Measurements from ENCODE around the gene LCE1B.

The LCE1B gene

DNA sequence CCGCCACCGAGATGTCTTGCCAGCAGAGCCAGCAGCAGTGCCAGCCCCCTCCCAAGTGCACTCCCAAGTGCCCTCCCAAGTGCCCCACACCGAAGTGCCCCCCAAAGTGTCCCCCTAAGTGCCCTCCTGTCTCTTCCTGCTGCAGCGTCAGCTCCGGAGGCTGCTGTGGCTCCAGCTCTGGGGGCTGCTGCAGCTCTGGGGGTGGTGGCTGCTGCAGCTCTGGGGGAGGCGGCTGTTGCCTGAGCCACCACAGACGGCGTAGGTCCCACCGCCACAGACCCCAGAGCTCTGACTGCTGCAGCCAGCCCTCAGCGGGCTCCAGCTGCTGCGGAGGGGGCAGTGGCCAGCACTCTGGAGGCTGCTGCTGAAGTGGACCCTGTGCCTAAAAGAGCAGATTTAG is 35.4 kb upstream of the LCE1B start:
- H3K9me3 ChIP-seq (ENCODE audit: control insufficient read depth, insufficient read depth, low read depth, low read length), result no peaks in the 10 kb centered on the region
- H3K36me3 ChIP-seq (ENCODE audit: control insufficient read depth in 2 of 2, insufficient read depth in 1 of 2, low read length in 2 of 2), result no peaks in the 10 kb centered on the region
- H3K27ac ChIP-seq (ENCODE audit: extremely low read depth, low read depth, low read length), result no peak overlapping the region

DNA sequence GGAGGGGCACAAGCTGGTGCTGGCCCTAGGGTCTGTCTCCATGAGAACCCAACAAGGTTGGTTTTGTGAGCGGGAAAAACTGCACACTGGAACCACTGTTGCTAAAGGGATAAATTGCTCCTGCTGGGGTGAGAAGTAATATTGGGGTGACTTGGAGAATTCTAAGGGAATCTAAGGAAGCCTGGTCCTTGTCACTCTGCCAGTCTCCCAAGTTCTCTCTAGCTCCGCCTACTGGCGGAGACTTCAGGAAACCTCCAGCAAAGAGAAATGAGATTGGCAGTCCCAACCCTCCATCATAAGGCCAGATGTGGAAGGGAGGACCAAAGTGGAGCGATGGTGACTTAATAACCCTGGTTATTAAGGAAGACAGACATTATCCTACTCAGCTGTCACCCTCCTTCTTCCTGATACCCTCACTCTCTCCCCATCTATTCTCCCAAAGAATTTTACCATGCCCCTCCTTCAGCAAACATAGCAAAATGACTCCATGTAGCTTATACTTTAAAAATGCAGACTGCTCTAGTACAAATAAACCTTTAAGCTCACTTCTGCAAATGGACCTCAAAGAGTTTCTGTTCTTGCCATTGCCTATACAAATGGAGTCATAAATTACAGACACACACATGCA is 34.1 kb upstream of the LCE1B start:
- no peak overlapping the region for H3K27ac ChIP-seq (ENCODE audit: extremely low read depth, low read depth, low read length)
- H3K4me1 ChIP-seq (ENCODE audit: control insufficient read depth, insufficient read depth, low read length), result no peaks in the 10 kb centered on the region
- TF ChIP-seq ZNF843 (tag by site-specific recombination; IDR thresholded peaks at IDR 0.05), result no peak
- TF ChIP-seq SCRT2 (tag by site-specific recombination; IDR thresholded peaks at IDR 0.05), result no peak
- TF ChIP-seq, protein P1, sequence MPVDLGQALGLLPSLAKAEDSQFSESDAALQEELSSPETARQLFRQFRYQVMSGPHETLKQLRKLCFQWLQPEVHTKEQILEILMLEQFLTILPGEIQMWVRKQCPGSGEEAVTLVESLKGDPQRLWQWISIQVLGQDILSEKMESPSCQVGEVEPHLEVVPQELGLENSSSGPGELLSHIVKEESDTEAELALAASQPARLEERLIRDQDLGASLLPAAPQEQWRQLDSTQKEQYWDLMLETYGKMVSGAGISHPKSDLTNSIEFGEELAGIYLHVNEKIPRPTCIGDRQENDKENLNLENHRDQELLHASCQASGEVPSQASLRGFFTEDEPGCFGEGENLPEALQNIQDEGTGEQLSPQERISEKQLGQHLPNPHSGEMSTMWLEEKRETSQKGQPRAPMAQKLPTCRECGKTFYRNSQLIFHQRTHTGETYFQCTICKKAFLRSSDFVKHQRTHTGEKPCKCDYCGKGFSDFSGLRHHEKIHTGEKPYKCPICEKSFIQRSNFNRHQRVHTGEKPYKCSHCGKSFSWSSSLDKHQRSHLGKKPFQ (tag by site-specific recombination; IDR thresholded peaks at IDR 0.05), result no peak
- TF ChIP-seq, protein P2, sequence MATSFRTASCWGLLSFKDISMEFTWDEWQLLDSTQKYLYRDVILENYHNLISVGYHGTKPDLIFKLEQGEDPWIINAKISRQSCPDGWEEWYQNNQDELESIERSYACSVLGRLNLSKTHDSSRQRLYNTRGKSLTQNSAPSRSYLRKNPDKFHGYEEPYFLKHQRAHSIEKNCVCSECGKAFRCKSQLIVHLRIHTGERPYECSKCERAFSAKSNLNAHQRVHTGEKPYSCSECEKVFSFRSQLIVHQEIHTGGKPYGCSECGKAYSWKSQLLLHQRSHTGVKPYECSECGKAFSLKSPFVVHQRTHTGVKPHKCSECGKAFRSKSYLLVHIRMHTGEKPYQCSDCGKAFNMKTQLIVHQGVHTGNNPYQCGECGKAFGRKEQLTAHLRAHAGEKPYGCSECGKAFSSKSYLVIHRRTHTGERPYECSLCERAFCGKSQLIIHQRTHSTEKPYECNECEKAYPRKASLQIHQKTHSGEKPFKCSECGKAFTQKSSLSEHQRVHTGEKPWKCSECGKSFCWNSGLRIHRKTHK (tag by site-specific recombination; IDR thresholded peaks at IDR 0.05), result no peak
- TF ChIP-seq ZNF10 (tag by site-specific recombination; IDR thresholded peaks at IDR 0.05), result no peak
- no peak for TF ChIP-seq YY1 (tag by site-specific recombination; IDR thresholded peaks at IDR 0.05)
- no peak for TF ChIP-seq PRDM1 (tag by site-specific recombination; IDR thresholded peaks at IDR 0.05)
- TF ChIP-seq HOXD13 (CRISPR knock-in tag; IDR thresholded peaks at IDR 0.05; ENCODE audit: borderline replicate concordance), result no peak
- no peak for TF ChIP-seq ZNF394 (tag by site-specific recombination; IDR thresholded peaks at IDR 0.05; ENCODE audit: borderline replicate concordance)
- TF ChIP-seq ZEB2 (tag by site-specific recombination; IDR thresholded peaks at IDR 0.05), result no peak
- no peak for TF ChIP-seq ZNF16 (tag by site-specific recombination; IDR thresholded peaks at IDR 0.05; ENCODE audit: low read depth)
- TF ChIP-seq ZNF777 (tag by site-specific recombination; IDR thresholded peaks at IDR 0.05; ENCODE audit: borderline replicate concordance), result no peak
- H3K9me3 ChIP-seq (ENCODE audit: control insufficient read depth, insufficient read depth, low read depth, low read length), result no peaks in the 10 kb centered on the region
- no peaks in the 10 kb centered on the region for H3K36me3 ChIP-seq (ENCODE audit: control insufficient read depth in 2 of 2, insufficient read depth in 1 of 2, low read length in 2 of 2)
- ChIA-PET CTCF (interaction anchor here (0.5 to 2.5 kb wide), 8 partner anchors 9 to 837 kb away, joined by 3 to 21 read pairs (median 3); no protein-coding TSS in a partner anchor), POLR2A (no interaction called here)
- H3K4me3 ChIP-seq (ENCODE audit: low read depth, low read length), result no peak overlapping the region

More for the DNA sequence above, 35.4 kb upstream of the LCE1B start:
- POLR2A ChIA-PET, result no interaction called here
- Histone ChIP-seq H3K4me1 (ENCODE audit: control insufficient read depth, insufficient read depth, low read length) (no peaks in the 10 kb centered on the region), H3K4me3 (ENCODE audit: low read depth, low read length) (no peak overlapping the region)
- CTCF ChIA-PET, result interaction anchor here (1.8 to 2.5 kb wide), 2 partner anchors 9 to 123 kb away, joined by 7 to 21 read pairs; no protein-coding TSS in a partner anchor
- TF ChIP-seq, protein P3, sequence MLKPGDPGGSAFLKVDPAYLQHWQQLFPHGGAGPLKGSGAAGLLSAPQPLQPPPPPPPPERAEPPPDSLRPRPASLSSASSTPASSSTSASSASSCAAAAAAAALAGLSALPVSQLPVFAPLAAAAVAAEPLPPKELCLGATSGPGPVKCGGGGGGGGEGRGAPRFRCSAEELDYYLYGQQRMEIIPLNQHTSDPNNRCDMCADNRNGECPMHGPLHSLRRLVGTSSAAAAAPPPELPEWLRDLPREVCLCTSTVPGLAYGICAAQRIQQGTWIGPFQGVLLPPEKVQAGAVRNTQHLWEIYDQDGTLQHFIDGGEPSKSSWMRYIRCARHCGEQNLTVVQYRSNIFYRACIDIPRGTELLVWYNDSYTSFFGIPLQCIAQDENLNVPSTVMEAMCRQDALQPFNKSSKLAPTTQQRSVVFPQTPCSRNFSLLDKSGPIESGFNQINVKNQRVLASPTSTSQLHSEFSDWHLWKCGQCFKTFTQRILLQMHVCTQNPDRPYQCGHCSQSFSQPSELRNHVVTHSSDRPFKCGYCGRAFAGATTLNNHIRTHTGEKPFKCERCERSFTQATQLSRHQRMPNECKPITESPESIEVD (tag by site-specific recombination; IDR thresholded peaks at IDR 0.05), result no peak
- TF ChIP-seq ZNF366 (tag by site-specific recombination; conservative IDR thresholded peaks at IDR 0.05) (no peak), ZBTB1 (tag by site-specific recombination; IDR thresholded peaks at IDR 0.05) (no peak), ZFP3 (tag by site-specific recombination; IDR thresholded peaks at IDR 0.05; ENCODE audit: low read depth) (no peak), HOXC10 (CRISPR knock-in tag; IDR thresholded peaks at IDR 0.05) (no peak), ZNF223 (tag by site-specific recombination; IDR thresholded peaks at IDR 0.05) (no peak), ZNF660 (tag by site-specific recombination; IDR thresholded peaks at IDR 0.05) (no peak), ZNF140 (tag by site-specific recombination; IDR thresholded peaks at IDR 0.05) (no peak), BCL11B (tag by site-specific recombination; IDR thresholded peaks at IDR 0.05; ENCODE audit: low read depth) (no peak), ZNF785 (tag by site-specific recombination; IDR thresholded peaks at IDR 0.05) (no peak), ZNF561 (tag by site-specific recombination; IDR thresholded peaks at IDR 0.05; ENCODE audit: borderline replicate concordance) (no peak), ZXDB (tag by site-specific recombination; IDR thresholded peaks at IDR 0.05) (no peak), ZNF701 (tag by site-specific recombination; IDR thresholded peaks at IDR 0.05) (no peak)
- TF ChIP-seq, protein P4, sequence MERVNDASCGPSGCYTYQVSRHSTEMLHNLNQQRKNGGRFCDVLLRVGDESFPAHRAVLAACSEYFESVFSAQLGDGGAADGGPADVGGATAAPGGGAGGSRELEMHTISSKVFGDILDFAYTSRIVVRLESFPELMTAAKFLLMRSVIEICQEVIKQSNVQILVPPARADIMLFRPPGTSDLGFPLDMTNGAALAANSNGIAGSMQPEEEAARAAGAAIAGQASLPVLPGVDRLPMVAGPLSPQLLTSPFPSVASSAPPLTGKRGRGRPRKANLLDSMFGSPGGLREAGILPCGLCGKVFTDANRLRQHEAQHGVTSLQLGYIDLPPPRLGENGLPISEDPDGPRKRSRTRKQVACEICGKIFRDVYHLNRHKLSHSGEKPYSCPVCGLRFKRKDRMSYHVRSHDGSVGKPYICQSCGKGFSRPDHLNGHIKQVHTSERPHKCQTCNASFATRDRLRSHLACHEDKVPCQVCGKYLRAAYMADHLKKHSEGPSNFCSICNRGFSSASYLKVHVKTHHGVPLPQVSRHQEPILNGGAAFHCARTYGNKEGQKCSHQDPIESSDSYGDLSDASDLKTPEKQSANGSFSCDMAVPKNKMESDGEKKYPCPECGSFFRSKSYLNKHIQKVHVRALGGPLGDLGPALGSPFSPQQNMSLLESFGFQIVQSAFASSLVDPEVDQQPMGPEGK (tag by site-specific recombination; IDR thresholded peaks at IDR 0.05), result no peak
- TF ChIP-seq, protein P5, sequence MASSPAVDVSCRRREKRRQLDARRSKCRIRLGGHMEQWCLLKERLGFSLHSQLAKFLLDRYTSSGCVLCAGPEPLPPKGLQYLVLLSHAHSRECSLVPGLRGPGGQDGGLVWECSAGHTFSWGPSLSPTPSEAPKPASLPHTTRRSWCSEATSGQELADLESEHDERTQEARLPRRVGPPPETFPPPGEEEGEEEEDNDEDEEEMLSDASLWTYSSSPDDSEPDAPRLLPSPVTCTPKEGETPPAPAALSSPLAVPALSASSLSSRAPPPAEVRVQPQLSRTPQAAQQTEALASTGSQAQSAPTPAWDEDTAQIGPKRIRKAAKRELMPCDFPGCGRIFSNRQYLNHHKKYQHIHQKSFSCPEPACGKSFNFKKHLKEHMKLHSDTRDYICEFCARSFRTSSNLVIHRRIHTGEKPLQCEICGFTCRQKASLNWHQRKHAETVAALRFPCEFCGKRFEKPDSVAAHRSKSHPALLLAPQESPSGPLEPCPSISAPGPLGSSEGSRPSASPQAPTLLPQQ (tag by site-specific recombination; IDR thresholded peaks at IDR 0.05), result no peak
- TF ChIP-seq, protein P6, sequence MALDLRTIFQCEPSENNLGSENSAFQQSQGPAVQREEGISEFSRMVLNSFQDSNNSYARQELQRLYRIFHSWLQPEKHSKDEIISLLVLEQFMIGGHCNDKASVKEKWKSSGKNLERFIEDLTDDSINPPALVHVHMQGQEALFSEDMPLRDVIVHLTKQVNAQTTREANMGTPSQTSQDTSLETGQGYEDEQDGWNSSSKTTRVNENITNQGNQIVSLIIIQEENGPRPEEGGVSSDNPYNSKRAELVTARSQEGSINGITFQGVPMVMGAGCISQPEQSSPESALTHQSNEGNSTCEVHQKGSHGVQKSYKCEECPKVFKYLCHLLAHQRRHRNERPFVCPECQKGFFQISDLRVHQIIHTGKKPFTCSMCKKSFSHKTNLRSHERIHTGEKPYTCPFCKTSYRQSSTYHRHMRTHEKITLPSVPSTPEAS (tag by site-specific recombination; IDR thresholded peaks at IDR 0.05), result no peak
